Stimulated activated CD8-positive, alpha-beta memory T cell treated with anti-CD3 and anti-CD28 coated beads, Interleukin-7, amount 100 ng/mL, for 4 hours (primary cell): ENCODE data around the gene SPATA31C2.
"Not testable (repeated sequence)": the region's sequence is repeated elsewhere in the genome, so short reads cannot be mapped to it uniquely, and the experiment has no call there.

Experiments
- DNase-seq, 2 donors: peaks; one replicate each; pipeline ENCODE4 v3.0.0-alpha.2; 2020; ENCODE audit warnings: low read depth in 2 of 2

SPATA31C2 gene

DNA sequence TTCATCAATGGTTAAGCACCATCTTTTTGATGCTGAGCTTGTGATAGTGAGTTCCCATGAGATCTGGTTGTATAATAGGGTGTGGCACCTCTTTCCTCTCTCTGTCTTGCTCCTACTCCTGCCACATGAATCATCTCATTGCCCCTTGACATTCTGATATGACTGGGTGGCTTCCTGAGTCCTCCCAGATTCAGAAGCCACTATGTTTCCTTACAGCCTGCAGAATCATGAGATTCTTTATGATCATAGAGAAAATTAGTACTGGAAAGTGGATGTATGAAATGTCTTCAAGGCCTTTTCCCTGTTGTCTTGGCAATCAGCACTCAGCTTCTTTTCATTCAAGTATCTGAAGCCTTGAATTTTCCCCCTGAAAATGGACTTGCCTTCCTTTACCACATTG, 14.9 kb downstream of the SPATA31C2 start:
- DNase-seq = not testable (repeated sequence)

DNA sequence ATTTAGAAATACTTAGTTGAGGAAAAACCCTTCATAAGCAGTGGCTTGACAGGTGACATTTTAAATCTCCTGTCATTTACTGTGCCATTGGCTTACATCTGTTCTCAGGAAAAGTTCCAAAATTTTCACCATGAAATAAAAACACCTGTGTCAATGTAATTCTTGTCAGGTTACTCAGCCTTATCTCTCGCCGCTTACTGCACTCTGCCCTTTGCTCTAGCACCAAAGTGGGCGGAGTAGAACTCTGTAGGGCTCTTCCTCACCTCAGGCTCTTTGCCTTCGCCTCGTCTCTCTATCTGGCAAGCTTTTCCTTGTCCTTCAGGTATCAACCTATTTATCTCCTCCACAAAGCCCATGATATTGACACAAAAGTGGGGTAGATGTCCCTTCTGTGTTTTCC, 20.2 kb downstream of the SPATA31C2 start:
- DNase-seq = not testable (repeated sequence)

DNA sequence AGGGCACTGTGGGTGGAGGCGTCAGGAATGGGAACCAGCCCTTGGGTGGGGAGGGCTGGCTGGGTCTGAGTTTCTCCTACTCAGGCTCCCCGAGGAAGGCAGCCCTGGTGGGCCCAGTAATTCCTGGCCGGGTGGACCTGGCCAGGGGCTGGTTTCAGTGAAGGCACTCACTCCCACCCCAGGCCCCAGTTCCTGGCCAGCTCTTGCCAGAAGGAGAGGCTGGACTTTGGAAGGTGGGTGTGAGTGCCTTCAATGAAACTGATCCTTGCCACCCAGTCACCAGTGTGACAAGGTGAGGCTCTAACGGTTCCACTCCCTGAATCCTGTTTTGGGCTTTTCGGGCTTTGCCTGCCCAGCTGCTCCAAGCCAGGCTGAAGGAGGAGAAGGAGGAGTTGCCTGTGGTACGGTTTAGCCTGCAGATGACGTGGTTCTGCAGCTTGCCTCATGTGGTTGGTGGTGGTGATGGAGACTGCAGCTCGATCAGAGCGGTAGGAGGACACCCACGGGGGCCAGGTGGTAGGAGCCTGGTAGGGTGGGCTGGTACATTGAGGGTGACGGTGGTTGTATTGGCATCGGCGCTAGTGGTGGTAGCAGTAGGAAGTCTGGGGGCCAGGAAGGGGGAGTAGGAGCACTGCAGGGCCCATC, 23.2 kb downstream of the SPATA31C2 start:
- not testable (repeated sequence) for DNase-seq

DNA sequence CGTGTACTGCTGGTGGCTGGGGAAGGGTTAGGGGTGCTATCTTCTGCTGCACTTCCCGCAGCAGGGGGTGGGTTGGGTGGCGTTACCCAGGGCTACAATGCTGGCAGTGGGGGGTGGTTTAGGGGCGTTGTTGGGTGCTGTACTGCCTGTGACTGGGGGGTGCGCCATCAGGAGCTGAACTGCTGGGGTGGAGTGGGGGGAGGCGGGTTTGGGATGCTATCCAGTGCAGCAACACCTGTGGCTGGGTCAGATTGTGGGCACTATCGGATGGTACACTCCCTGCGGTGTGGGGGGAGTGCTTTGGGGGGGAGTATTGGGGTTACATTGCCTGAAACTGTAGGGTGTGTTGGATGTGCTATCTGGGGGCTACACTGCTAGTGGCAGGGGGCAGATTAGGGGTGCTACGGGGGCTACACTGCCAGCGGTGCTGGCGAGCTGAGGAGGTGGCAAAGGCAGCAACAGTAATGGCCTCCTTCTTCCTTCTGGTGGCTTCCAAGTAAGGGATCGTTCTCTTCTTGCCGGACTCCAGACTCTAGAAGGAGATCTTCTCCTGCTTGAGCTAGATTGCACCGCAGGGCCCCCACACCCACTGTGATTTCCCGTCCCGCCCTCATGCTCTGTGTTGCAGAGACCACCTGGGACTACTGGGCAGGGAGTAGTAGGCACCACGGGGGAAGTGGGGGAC, 23.9 kb downstream of the SPATA31C2 start:
- DNase-seq = not testable (repeated sequence)

DNA sequence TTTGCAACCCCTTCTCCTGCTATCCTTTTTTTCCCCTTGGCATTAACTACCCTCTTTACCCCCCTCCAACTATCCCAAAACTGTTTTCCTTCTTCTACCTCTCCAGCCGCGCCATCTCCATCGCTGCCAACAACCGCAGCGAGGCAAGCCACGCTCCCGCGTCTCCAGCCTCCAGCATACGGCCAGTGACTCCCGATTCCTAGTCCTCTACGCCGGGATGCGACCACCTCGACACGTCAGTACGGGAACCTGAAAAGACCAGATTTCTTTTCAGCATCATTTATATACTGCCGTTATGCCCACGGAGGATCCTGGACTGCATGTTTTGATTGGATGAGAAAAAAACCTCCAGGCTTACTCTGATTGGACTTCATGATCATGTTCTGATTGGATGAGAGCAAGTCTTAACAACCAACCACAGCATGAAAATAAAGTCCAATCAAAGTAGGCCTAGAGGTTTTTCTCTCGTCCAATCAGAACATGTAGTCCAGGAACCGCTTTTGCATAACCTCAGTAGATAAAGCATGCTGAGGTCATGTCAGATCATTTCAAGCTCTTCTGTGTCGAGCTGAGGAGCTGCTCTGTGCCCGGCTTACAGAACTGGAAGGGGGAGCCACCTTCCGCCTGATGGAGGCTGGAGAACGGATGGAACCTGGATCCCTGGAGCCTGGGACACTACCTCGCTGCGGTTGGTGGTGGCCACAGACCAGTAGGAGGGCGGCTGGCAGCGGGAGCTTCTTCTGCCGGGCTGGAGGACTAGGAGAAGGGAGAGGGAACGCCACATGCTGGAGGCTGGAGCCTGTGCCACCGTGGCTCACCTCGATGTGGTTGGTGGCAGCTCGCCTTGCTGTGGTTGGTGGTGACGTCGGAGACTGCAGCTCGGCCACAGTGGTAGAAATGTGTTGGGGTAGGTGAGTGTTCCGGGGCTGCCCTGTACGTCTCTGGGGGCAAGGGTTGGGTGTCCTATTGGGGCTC, 24.8 kb downstream of the SPATA31C2 start:
- DNase-seq = not testable (repeated sequence)

DNA sequence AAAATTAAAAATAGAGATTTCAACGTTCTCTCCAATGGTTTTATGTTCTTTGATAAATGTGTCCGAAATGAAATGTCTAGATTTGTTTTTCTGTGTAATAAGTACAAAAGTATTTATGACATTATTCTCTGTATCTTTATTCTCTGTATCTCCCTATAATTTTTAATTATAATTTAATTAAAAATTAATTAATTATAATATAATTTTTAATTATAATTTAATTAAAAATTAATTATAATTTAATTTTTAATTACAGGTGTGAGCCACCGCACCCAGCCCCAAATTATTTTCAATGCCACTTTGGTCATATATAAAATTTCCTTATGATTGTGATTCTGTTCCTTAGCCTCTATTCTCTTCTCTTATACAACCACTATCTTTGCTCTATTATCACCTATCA, 28.2 kb downstream of the SPATA31C2 start:
- no peak for DNase-seq

DNA sequence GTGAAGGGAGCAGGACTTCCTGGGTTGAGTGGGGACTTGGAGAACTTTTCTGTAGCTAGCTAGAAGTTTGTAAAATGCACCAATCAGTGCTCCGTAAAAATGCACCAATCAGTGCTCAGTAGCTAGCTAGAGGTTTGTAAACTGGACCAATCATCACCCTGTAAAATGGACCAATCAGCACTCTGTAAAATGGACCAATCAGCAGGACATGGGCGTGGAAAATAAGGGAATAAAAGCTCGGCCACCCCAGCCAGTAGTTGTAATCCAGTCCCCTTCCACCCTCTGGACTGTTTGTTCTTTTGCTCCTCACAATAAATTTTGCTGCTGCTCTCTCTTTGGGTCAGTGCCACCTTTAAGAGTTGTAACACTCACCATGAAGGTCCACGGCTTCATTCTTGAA, 29.5 kb downstream of the SPATA31C2 start:
- no peak for DNase-seq

DNA sequence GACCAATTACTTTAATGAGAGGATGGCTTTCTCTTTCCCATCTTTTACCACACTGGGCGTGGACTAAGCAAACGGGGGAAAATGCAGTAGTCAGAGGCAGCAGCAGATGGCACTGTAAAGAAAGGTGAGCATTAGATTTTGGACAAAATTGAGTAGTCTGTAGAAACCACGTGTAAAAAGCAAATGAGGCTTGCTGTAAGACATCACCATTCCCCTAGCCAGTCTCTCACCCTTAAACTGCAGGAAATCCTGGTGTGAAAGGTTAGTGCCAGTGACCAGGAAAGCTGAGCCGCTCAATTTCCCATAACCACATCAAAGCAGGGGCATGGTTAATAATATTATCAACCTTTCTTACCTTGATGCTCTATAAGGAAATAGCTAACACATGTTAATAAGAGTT, 31.8 kb downstream of the SPATA31C2 start:
- no peak for DNase-seq

DNA sequence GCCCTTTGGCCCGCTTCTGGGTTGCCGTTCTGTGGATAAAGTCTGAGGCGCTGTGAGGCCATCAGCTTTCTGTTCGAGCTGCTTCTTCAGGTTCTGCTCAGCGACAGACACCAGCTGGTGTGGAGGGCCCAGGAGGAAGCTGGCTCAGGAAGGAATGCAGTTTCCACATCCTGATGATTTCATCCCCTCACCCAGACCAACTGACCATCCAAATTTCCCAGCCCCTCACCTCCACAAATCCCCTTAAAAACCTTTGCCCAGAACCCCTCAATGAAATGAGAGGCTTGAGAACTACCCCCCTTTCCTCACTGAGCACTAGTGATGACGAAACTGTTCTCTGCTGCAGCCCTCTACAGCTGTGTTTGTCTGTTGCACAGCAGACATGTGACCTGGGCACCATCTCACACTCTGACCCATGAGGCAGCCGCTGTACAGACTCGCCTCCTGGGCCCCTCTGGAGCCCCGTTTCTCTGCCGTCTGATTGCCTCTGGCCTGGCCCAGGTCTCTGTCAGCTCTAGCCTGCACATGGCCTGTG, 45.4 kb downstream of the SPATA31C2 start:
- DNase-seq = no peak

DNA sequence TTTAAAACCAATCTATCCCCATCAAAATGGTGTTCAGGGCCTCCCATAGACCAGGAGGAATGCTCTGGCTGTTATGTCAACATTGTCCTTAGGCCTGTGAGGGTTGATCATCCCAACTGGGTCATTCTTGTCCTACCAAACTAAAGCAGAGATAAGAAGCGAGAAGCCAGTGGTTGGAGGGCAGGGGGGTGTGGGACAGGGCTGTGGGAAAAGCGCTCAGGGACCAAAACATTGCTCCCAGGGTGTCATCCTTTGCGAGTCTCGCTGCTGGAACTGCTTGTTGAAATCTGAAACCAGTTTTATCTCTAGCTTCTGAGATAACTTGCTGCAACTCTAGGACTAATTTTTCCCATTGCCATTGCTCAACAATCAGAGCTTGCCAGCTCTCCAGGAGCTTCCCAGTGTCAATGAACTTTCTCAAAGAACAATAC, 48.1 kb downstream of the SPATA31C2 start:
- no peak for DNase-seq

DNA sequence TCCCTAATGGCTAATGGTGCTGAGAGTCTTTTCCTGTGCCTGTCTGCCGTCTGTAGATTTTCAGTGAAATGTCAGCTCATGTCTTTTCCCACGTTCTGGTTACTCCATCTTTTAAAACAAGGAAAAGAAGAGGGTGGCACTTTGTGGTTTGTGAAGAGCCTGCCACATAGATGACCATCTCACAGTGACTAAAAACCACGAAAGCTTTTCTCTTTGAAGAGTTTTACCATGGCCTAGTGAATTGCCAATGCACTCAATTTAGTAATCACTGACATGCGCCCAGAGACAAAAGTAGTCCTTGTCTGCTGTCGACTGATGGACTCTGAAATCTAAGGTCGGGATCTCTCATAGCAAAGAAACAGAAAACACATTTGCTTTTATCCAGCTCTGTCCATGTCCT, 50.4 kb downstream of the SPATA31C2 start:
- no peak for DNase-seq

DNA sequence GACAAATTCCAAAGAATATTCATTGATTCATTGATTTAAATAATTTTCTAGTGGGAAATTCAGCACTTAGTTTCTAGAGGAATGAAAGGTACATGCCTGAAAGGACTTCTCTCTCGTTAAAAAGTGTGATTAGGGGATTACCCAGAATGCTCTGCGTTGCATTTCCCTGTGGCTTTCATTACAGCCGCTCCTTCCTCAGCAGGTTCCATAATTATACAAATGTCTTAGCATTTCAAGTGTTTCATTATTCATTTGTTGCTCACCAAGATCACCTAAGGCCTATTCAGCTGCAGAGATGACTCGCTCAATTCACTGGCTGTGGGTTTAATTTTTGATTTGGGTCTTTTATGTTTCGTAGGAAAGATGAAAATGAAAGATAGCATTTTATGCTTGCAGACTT, 52.8 kb downstream of the SPATA31C2 start:
- DNase-seq = no peak

DNA sequence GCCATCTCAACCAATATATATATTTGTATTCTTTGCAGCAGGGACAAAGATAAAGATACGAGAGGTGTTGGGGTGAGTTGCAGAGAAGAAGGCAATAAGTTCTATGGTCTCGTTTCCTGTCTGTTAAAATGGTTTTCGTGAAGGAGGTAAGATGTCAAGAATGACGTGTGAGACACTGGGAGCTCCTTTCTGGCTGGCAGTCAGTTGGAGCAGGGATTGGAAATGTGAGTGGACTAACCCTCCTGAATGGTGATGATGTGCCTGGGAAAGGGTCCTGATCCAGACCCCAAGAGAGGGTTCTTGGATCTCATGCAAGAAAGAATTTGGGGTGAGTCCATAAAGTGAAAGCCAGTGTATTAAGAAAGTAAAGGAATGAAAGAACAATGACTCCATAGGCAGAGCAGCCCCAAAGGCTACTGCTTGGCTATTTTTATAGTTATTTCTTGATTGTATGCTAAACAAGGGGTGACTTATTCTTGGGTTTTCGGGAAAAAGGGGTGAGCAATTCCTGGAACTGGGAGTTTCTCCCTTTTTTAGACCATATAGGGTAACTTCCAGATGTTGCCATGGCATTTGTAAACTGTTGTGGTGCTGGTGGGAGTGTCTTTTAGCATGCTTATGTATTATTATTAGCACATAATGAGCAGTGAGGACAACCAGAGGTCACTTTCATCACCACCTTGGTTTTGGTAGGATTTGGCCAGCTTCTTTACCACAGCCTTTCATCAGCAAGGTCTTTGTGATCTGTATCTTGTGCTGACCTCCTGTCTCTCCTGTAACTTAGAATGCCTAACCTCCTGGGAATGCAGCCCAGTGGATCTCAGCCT, 53.7 kb downstream of the SPATA31C2 start:
- no peak for DNase-seq
